ENCODE measurements around the gene CYB5A.

The CYB5A gene

DNA sequence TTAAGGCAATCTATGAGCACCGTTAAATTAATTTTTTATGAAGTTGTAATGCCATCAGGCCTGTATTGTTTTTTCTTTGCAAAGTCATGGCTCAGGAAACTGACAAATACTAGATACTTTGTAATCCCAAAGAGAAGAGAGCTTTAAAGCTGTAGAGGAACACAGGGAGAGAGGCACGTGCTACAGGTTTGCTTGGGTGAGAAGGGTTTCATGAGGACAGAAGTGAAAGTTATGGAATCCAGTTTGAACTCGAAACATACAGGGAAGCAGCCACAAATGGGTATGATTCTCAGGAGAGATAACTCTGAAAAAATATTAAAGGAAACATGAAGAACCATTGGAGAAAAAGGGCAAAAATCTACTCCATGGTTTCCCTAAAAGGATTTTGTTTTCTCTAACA is 49.8 kb downstream of the CYB5A start:
- no peak for DNase-seq

DNA sequence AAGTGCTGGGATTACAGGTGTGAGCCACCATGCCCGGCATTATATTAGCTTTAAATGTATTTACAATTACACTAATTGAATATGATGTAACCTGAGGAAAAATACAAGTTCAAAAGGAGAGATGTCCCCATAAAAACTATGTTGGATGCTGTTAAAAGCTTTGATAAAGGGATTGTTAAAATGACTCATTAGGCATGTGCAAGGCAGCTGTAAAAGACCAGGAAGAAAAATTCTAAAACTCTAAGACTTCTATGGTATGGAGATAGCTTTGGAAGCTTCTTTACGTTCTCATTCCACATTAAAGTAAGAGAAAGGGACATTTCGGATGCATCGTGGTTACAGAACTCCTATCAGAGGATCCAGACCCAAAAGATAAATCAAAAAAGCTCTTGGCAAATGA is 50.3 kb downstream of the CYB5A start:
- DNase-seq, result no peak

GRCh38 chr18:74239567-74239966 is 52.2 kb downstream of the CYB5A start:
- DNase-seq, result no peak

- DNase-seq, result no peak
Observed at GRCh38 chr18:74234326-74235171, 57.2 kb downstream of the CYB5A start.

DNA sequence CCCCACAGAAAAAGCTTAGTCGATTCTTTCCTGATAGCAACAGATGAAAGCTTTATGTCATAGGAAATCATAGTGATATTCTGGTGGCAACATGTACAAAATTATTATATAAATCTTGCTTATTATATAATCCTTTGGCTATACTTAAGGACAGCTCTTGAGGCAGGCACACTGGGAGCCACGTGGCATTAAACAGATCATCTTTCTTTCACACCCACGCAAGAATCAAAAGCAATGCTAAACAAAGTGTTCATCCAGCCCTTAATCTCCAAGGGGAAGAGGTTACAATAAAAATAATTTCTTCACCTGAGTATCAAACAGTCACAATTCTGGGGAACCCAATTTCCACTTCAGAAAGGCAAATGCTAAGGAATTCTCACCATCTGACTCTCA is 57.8 kb downstream of the CYB5A start:
- no peak for DNase-seq

- DNase-seq, result no peak
Observed at GRCh38 chr18:74230922-74231714, 60.6 kb downstream of the CYB5A start.

DNA sequence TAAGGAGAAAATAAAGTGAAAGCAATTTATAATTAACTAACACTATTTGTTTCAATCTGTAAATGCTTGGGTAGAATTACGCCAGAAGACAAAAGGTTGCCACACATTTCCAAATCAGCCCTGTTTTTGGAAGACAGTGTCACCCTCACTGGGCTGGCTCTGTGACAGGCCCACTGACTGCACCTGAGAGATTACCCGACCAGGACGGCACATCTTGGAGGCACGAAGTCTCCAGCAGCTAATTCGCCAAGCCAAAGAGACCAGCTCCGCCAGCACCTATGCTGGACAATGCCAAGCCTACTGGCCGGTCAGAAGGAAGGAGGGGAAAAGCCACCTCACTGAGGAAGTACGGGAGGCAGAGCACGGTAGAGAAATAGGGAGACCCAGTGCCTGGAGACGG is 61.9 kb downstream of the CYB5A start:
- DNase-seq, result no peak

DNA sequence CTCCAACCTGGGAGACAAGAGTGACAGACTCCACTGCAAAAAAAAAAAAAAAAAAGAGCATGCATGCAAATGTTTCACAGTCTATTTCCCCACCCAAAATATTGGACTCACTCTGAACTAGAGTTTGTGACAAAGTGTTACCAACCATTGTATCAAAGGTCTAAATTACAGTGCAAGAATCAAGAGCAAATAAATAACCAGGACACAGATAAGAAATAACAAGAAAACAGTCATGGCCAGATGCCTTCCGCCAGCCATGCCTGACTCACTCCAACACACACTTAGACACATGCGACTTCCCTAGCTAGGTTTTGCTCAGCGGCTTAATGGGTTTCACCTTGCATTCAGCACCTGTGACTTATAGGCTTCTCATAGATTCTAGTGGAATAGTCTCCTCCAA is 62.8 kb downstream of the CYB5A start:
- DNase-seq, result no peak

- no peak for DNase-seq
Observed at GRCh38 chr18:74228312-74228711, 63.5 kb downstream of the CYB5A start.

DNA sequence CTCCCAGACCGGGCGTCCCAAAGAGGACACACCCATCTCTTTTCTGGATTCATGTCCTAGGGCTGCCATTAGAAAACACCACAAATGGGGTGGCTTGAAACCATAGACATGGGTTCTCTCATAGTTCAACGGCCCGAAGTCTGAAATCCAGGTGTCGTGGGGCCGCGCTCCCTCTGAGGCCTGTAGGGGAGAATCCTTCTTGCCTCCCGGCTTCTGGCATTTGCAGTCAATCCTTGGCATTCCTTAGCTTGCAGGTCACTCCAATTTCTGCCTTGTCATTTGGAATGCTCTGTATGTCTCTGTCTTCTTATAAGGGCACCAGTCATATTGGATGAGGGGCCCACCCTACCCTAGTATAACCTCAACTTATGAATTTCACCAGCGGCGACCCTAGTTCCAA is 65.1 kb downstream of the CYB5A start:
- DNase-seq, result no peak

GRCh38 chr18:74226156-74226555 is 65.6 kb downstream of the CYB5A start:
- no peak for DNase-seq

DNA sequence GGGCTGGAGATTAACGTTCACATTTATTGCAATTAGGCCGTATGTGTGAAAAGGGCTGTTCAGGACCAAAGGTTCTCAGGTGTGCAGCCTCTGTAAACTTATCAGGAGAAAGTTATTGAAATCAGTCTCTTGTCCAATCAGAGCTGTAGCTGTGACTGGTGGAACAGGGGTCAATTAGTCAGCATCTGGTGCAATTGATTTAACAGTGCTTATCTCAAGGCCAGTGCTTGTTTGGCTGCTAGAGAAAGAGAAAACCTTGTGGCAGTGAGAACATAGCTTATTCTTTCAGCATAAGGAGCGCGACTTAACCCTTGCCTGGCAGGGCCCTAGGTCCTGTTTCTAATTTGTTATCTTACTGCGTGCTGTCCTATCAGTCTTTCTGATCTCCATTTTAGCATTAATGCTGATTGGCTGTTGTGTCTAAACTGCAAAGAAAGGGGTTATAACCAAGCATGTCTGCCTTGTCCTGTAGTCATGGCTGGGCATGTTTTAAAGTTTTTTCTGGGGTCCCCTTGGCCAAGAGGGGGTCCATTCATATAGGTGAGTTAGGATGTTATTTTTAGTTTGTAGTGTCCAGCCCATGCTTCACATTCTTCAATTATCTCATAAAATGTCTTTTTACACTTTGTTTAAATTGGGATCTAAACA is 66.4 kb downstream of the CYB5A start:
- no peak for DNase-seq

- DNase-seq, result no peak
Observed at GRCh38 chr18:74222710-74223494, 68.9 kb downstream of the CYB5A start.

GRCh38 chr18:74221081-74221480 is 70.7 kb downstream of the CYB5A start:
- no peak for DNase-seq

GRCh38 chr18:74219056-74219455 is 72.7 kb downstream of the CYB5A start:
- no peak for DNase-seq

DNA sequence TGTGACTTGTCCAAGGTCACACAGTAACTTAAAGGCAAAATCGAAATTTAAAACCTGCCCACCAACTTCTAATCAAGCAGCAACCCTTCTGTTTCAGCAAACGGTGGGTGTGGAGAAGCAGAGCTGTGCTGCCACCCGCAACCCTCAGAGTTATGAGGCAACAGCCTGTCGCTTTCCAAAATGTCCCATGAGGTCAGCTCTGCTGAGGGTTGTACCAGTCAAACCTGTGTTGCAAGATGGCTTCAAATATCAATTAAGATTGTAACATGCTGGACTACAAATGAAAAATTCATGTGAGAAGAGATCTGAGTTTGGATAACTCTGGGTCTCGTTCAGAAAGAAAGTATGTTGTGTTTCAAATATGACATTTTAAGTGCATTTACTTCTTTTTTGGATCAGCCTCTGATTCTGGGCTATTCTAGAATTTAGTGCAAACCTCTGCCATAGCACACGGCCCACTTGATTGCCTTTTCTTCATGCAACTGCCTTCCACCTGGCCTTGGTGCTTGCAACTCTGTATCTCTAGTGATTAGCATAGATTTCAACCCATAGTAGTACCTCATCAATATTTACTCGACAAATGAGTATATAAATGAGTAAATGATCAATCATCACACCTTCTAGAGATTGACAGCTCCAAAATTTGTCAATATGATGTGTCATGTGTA is 74.2 kb downstream of the CYB5A start:
- no peak for DNase-seq

DNA sequence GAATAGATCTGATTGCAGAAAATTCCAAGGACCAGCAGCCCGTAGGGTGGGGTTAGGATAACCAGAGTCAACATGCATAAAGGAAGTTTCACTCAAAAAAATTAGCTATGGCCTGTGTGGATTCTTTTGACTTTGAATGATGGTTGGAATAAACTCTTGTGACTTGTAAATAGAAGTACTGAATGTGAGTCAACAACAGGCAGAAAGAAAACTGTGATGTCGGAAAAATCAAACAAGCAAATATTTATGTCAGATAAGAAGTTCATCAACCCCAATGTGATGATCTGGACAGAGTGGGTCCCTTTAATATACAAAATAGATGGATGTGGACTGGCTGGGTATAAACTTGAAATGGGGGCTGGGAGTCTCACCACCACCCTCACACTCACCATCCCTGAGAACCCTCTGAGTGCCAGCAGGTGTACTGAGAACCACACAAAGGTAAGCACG is 75.1 kb downstream of the CYB5A start:
- DNase-seq, result no peak

DNA sequence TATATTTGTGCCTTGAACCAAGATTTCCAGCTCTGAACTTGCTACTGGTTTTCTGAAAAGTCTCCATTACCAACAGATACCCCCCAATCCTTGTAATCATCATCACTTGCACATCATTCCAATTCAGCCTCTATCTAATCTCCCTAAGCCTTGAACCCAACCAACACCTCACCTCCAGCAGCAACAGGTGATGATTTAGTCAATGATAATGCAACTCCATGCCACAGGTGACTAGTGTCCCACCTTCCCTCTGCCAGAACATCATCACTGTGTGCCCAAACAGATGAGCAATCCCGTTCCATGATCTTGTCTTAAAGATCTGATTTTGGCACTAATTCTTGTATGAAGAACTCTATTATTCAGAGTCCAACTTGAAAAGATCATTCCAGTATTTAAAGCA is 75.9 kb downstream of the CYB5A start:
- DNase-seq, result no peak

DNA sequence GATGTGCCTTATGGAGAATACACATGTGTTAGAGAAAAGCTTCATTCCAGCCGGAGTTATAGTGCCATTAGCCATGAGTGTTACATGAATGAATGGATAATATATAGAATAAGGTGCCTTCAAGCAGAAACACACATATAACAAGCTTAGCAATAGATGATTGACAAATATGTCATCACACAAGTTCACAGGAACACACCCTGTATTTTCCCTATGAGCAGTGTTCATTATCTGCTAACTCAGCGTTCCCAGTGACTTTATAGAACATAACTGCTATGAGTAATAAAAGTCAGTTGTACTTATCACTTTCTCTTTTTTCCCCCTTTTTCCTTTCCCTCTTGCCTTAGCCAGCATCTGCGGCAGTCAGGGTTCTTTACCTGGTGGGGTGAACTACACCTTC is 78.3 kb downstream of the CYB5A start:
- DNase-seq, result no peak

GRCh38 chr18:74204526-74205152 is 87.1 kb downstream of the CYB5A start:
- no peak for DNase-seq

GRCh38 chr18:74203811-74204210 is 88.0 kb downstream of the CYB5A start:
- no peak for DNase-seq
